ENCODE measurements around the gene DEFB113.
"Not testable (repeated sequence)": the region's sequence is repeated elsewhere in the genome, so short reads cannot be mapped to it uniquely, and the experiment has no call there.

DEFB113 gene

DNA sequence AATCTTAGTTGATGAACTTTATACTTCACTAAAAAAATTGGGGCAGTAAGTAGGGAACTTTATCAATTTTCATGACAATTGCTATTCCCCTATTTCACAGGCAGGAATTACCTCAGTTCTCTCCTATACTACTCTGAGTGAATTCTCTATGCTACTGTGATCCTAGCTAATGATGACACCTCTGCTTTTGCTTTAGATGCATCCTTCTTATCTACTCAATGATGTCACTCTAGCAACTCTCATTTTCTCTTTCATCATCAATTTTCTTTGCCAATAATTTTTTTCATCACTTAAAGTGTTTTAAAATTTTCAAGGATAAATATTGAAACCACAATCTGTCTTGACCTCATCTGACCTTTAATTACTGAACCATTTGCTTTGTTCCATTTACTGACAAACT, 13.6 kb downstream of the DEFB113 start:
- TF ChIP-seq GATA1 (IDR thresholded peaks at IDR 0.05; ENCODE audit: low read depth, low read length) (no peak), POLR2A (IDR thresholded peaks at IDR 0.05; ENCODE audit: low read length) (no peak)
- DNase-seq, result peak in 1 of 2 experiments; percentile 44

- TF ChIP-seq POLR2A (IDR thresholded peaks at IDR 0.05; ENCODE audit: low read length) (no peak), GATA1 (IDR thresholded peaks at IDR 0.05; ENCODE audit: low read depth, low read length) (no peak)
- no peak for DNase-seq
Measured at GRCh38 chr6:49951926-49952325, 17.5 kb downstream of the DEFB113 start.

DNA sequence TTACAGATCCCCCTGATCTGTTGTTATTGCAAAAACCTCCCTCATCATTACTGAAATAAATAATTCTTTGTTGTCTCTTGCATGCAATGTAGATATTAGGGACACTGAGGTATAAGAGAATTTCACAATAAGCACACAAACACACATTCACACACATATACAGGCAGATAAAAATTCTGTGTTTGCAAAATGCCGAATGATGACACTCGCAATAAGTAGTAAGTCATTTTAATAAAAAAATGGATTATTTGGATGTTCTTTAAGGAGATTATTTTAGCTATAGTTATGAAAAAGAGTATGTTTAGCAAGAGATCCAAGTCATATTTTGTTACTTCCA, 19.0 kb downstream of the DEFB113 start:
- DNase-seq, result no peak
- TF ChIP-seq POLR2A (IDR thresholded peaks at IDR 0.05; ENCODE audit: low read length) (no peak), GATA1 (IDR thresholded peaks at IDR 0.05; ENCODE audit: low read depth, low read length) (no peak)

GRCh38 chr6:49949062-49949461, 20.4 kb downstream of the DEFB113 start:
- DNase-seq, result no peak
- TF ChIP-seq GATA1 (IDR thresholded peaks at IDR 0.05; ENCODE audit: low read depth, low read length), result no peak
- TF ChIP-seq POLR2A (IDR thresholded peaks at IDR 0.05; ENCODE audit: low read length), result no peak

DNA sequence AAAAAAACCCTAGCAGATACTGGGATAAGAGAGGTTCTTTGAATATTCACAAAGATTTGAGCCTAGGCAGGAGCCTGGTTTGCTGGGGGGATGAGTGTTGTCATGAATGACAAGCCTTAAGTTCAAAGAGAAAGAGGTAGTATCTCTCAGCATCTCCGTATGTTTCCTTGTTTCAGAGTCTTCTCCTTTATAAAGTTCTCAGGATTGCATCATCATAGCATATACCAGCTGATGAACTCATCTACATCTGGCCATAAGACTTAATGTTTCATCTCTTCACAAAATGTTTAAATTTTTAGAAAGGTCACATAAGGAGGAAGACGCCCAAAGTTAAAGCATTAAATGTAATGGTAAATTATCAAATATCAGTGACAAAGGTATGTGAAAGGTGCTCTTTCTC, 22.6 kb downstream of the DEFB113 start:
- no peak for DNase-seq
- TF ChIP-seq POLR2A (IDR thresholded peaks at IDR 0.05; ENCODE audit: low read length) (no peak), GATA1 (IDR thresholded peaks at IDR 0.05; ENCODE audit: low read depth, low read length) (no peak)

GRCh38 chr6:49944068-49944467, 25.4 kb downstream of the DEFB113 start:
- DNase-seq, result not testable (repeated sequence)

DNA sequence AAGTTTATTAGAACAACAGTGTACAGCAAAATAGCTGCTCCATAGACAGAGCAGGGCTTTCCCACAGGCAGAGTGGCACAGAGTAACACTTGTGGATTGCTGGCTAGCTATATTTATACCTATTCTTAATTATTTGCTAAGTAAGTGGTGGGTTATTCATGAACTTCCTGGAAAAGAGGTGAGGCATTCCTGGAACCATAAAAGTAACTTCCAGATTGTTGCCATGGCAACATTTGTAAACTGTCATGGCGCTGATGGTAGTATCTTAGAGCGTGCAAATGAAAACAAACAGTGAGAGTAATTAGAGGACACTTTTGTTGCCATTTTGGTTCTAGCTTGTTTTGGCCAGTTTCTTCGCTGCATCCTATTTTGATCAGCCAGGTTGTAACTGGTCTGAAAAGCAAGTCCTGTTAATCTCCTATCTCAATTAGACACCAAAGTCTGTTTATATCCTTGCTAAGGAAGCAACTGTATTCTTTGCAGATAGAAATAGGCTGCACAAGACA, 29.4 kb downstream of the DEFB113 start:
- no peak for TF ChIP-seq POLR2A (IDR thresholded peaks at IDR 0.05; ENCODE audit: low read length)
- TF ChIP-seq GATA1 (IDR thresholded peaks at IDR 0.05; ENCODE audit: low read depth, low read length), result no peak
- peak; percentile 77 to 79 for DNase-seq

DNA sequence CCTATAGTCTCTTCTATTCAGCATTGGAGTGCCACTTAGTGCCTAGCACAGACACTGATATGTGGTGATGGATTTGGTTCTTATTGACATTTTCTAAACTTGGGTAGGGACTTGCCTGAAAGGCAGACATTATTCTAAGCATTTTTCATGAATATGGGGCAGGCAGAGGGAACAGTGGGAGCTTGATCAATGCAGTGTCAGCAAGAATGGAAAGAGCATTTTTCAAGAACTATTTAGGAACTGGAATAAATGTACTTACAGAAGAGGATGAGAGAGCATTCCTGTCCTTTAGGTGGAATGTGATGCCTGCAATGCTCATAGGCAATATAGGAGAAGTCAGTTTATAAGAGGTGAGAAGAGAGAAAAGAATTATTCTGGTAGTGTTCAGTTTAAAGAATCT, 31.6 kb downstream of the DEFB113 start:
- DNase-seq, result no peak
- TF ChIP-seq GATA1 (IDR thresholded peaks at IDR 0.05; ENCODE audit: low read depth, low read length) (no peak), POLR2A (IDR thresholded peaks at IDR 0.05; ENCODE audit: low read length) (no peak)

- no peak for TF ChIP-seq GATA1 (IDR thresholded peaks at IDR 0.05; ENCODE audit: low read depth, low read length)
- TF ChIP-seq POLR2A (IDR thresholded peaks at IDR 0.05; ENCODE audit: low read length), result no peak
- DNase-seq, result no peak
Measured at GRCh38 chr6:49937017-49937416, 32.4 kb downstream of the DEFB113 start.

- TF ChIP-seq GATA1 (IDR thresholded peaks at IDR 0.05; ENCODE audit: low read depth, low read length), result no peak
- TF ChIP-seq POLR2A (IDR thresholded peaks at IDR 0.05; ENCODE audit: low read length), result no peak
- DNase-seq, result no peak
Measured at GRCh38 chr6:49935387-49935786, 34.0 kb downstream of the DEFB113 start.

DNA sequence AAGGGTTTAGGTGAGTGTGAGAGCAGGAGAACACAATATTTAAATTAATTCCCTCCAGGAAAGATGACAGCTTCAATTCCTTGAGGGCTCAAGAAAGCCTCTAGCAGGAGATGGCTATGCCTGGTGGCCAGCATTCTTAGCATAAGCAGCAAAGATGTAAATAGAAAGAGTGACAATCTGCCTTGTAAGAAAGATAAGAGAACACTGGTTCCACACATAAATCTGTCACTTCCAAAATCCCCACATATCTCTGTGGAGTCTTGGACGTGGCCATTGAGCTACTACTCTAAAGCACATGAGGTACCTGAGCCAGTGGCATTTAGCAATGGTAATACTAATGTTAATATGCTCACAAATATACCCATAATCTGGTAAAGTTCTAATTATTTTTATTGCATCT, 34.7 kb downstream of the DEFB113 start:
- no peak for TF ChIP-seq POLR2A (IDR thresholded peaks at IDR 0.05; ENCODE audit: low read length)
- TF ChIP-seq GATA1 (IDR thresholded peaks at IDR 0.05; ENCODE audit: low read depth, low read length), result no peak
- no peak for DNase-seq

- DNase-seq, result no peak
- TF ChIP-seq POLR2A (IDR thresholded peaks at IDR 0.05; ENCODE audit: low read length) (no peak), GATA1 (IDR thresholded peaks at IDR 0.05; ENCODE audit: low read depth, low read length) (no peak)
Measured at GRCh38 chr6:49933526-49933925, 35.9 kb downstream of the DEFB113 start.

GRCh38 chr6:49929340-49929739, 40.1 kb downstream of the DEFB113 start:
- TF ChIP-seq GATA1 (IDR thresholded peaks at IDR 0.05; ENCODE audit: low read depth, low read length) (no peak), POLR2A (IDR thresholded peaks at IDR 0.05; ENCODE audit: low read length) (no peak)
- DNase-seq, result no peak

- TF ChIP-seq GATA1 (IDR thresholded peaks at IDR 0.05; ENCODE audit: low read depth, low read length) (no peak), POLR2A (IDR thresholded peaks at IDR 0.05; ENCODE audit: low read length) (no peak)
- DNase-seq, result no peak
Measured at GRCh38 chr6:49923826-49924225, 45.6 kb downstream of the DEFB113 start.

DNA sequence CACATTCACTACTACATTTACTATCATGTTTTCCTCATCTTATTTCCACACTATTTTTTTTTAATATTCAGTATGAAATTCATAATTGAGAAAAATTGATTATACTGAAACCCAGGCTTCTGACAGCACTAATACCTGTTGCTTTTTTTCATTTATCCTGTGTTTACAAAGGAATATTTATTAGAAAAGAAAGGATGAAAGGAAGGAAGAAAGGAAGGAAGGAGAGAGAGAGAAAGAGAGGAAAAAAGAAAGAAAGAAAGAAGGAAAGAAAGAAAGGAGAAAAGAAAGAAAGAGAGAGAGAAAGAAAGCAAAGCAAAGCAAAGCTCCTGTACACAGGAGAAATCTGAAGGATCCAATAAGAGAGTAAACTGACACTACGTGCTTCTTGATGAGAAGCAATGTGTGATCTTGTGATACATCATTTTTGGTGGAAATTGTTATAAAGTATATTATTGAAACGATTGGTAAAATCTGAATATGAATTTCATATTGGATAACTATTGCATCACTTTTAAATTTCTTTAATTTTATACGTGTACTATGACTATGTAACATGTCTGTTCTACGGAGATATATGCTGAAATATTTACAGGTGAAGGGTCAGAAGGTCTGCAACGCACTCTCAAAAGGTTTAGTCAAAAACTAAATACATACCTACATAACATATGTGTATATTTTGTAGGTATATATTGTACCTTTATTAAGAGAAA, 49.3 kb downstream of the DEFB113 start:
- no peak for DNase-seq
- TF ChIP-seq GATA1 (IDR thresholded peaks at IDR 0.05; ENCODE audit: low read depth, low read length) (no peak), POLR2A (IDR thresholded peaks at IDR 0.05; ENCODE audit: low read length) (no peak)

- no peak for DNase-seq
- TF ChIP-seq POLR2A (IDR thresholded peaks at IDR 0.05; ENCODE audit: low read length), result no peak
- TF ChIP-seq GATA1 (IDR thresholded peaks at IDR 0.05; ENCODE audit: low read depth, low read length), result no peak
Measured at GRCh38 chr6:49919261-49919660, 50.2 kb downstream of the DEFB113 start.
